Sciatic nerve (tissue), 2 donors: ENCODE measurements around the gene ZNF836. TPM values are rescaled to one million over a fixed set of nuclear protein-coding genes. Genes with fewer than 3 reads are reported as not detected.
A peak's percentile ranks its signal among the peaks of the same experiment; 100 is the strongest.

Source experiments
- ATAC-seq: fragments of 200-7000 bp; cut with Tn5 transposase; one replicate; pipeline ENCODE4 v1.9.1; 2020; ENCODE audit warnings: mild to moderate bottlenecking, moderate library complexity
- DNase-seq: peaks from one replicate; pipeline ENCODE4 v3.0.0-alpha.2; 2020; ENCODE audit warnings: low spot score
- intact Hi-C: fragments of 100-400 bp; cut with DNase I; formaldehyde crosslinking; loops from one replicate; pipeline ENCODE4 v1.14.2; 2022
- total RNA-seq: library from RNA; stranded (reverse); fragmentation: NEBNext Ultra II Directional; extraction: Animal tissue kit (Norgen Biotek cat#: 25700); gene quantifications from one replicate; pipeline ENCODE4 v1.2.1, GENCODE V29; 2021
- donor health status: DM: no; HTN: no; CAD: no.
- donor health status: DM: no; HTN: no; CAD: no.

ZNF836 gene
- total RNA-seq, 1 donor from 2014 or later = 19.7 TPM

- intact Hi-C loops = no loop called here
- ATAC-seq (peak; percentile 97), DNase-seq (peak; percentile 99)
Observed at GRCh38 chr19:52189735-52190486, 18.5 kb upstream of the ZNF836 start, which contains the start of gene PPP2R1A. Gene PPP2R1A (plus strand): TSS chr19:52190052. CDS start chr19:52190097, 45 bp downstream.

GRCh38 chr19:52188822-52189734 is 17.7 kb upstream of the ZNF836 start:
- DNase-seq (peak; percentile 87), ATAC-seq (peak; percentile 23)
- intact Hi-C loops = no loop called here

- intact Hi-C loops = no loop called here
- ATAC-seq (no peak), DNase-seq (no peak)
Observed at GRCh38 chr19:52187407-52187806, 16.0 kb upstream of the ZNF836 start.

- no peak for ATAC-seq
- no peak for DNase-seq
- intact Hi-C loops = no loop called here
Observed at GRCh38 chr19:52176574-52176973, 5.2 kb upstream of the ZNF836 start.

GRCh38 chr19:52172347-52172746 is 926 bp upstream of the ZNF836 start:
- DNase-seq = no peak
- no peak for ATAC-seq
- intact Hi-C loops = no loop called here

- intact Hi-C loops = no loop called here
- ATAC-seq (peak; percentile 58), DNase-seq (peak; percentile 67)
Observed at GRCh38 chr19:52170863-52171320, 529 bp downstream of the ZNF836 start.

- DNase-seq = no peak
- peak; percentile 14 for ATAC-seq
- intact Hi-C loops = no loop called here
Observed at GRCh38 chr19:52170304-52170703, 1.1 kb downstream of the ZNF836 start.

GRCh38 chr19:52155596-52156359 is 15.6 kb downstream of the ZNF836 start:
- no peak for DNase-seq
- ATAC-seq = no peak

GRCh38 chr19:52148256-52148655 is 23.2 kb downstream of the ZNF836 start:
- ATAC-seq (no peak), DNase-seq (no peak)
- intact Hi-C loops = no loop called here

More at GRCh38 chr19:52155596-52156359, 15.6 kb downstream of the ZNF836 start:
- intact Hi-C loops = no loop called here

- intact Hi-C loops = no loop called here
- DNase-seq = no peak
- no peak for ATAC-seq
Observed at GRCh38 chr19:52142001-52142595, 29.3 kb downstream of the ZNF836 start.

GRCh38 chr19:52141203-52141602 is 30.2 kb downstream of the ZNF836 start:
- ATAC-seq (no peak), DNase-seq (no peak)
- intact Hi-C loops = no loop called here

- intact Hi-C loops = no loop called here
- no peak for DNase-seq
- peak; percentile 100 for ATAC-seq
Observed at GRCh38 chr19:52140032-52140710, 31.2 kb downstream of the ZNF836 start.

GRCh38 chr19:52139252-52140031 is 32.0 kb downstream of the ZNF836 start, which contains the start of gene ZNF616:
Gene ZNF616 (minus strand): TSS chr19:52139938. CDS start chr19:52130512, 9,426 bp downstream.
- intact Hi-C loops = loop anchor here (5.0 kb wide), 1 partner anchor 98 kb away; no protein-coding TSS in a partner anchor
- ATAC-seq (peak; percentile 96), DNase-seq (peak; percentile 99)

GRCh38 chr19:52138983-52139251 is 32.5 kb downstream of the ZNF836 start:
- no peak for DNase-seq
- ATAC-seq = no peak
- intact Hi-C loops = loop anchor here (5.0 kb wide), 1 partner anchor 98 kb away; no protein-coding TSS in a partner anchor

GRCh38 chr19:52138278-52138982 is 33.0 kb downstream of the ZNF836 start:
- ATAC-seq (no peak), DNase-seq (no peak)
- intact Hi-C loops = loop anchor here (5.0 kb wide), 1 partner anchor 99 kb away; no protein-coding TSS in a partner anchor

GRCh38 chr19:52120286-52120685 is 51.1 kb downstream of the ZNF836 start:
- DNase-seq (no peak), ATAC-seq (no peak)
- intact Hi-C loops = no loop called here
